ENCODE results near the gene PDXP. TPM values are rescaled to one million over a fixed set of nuclear protein-coding genes. Genes with fewer than 3 reads are reported as not detected.

Gene PDXP
- total RNA-seq, 1 experiment from 2014 or later = 17.6 TPM

GRCh38 chr22:37636186-37636948, 22.2 kb upstream of the PDXP start:
- in situ Hi-C loops (cut with HindIII; ENCODE audit: low pct_unique_long_range_greater_than_20kb, low sequenced_read_pairs) = no loop called here
- H3K4me1 ChIP-seq (ENCODE audit: control insufficient read depth, insufficient read depth, low read length) = peaks cover 25% of the 10 kb centered on the region
- BruUV-seq (replicated peaks) = no TSS peak
- DNase-seq (ENCODE audit: low read depth, low spot score) (no peak), ATAC-seq (no peak)
- ChIA-PET CTCF (interaction anchor here (0.6 kb wide), 1 partner anchor 28 kb away, joined by 7 read pairs; no protein-coding TSS in a partner anchor), POLR2A (no interaction called here)
- no peaks in the 10 kb centered on the region for H3K27me3 ChIP-seq (ENCODE audit: control insufficient read depth, insufficient read depth, low read length)
- no peak overlapping the region for H3K27ac ChIP-seq (ENCODE audit: low read length)
- no peaks in the 10 kb centered on the region for H3K36me3 ChIP-seq (ENCODE audit: control insufficient read depth, insufficient read depth, low read length)
- intact Hi-C loops (cut with micrococcal nuclease; ENCODE audit: unreplicated experiment) = no loop called here
- H3K9me3 ChIP-seq (ENCODE audit: control insufficient read depth, insufficient read depth, low read depth, low read length) = no peaks in the 10 kb centered on the region
- no peak overlapping the region for H3K4me3 ChIP-seq (ENCODE audit: low read depth in 2 of 2, low read length in 2 of 2)
- TF ChIP-seq TCF7L2 (IDR thresholded peaks at IDR 0.05; ENCODE audit: low read depth, low read length) = no peak
- TF ChIP-seq POLR2AphosphoS5 (IDR thresholded peaks at IDR 0.05; ENCODE audit: low read depth, low read length) = no peak
- TF ChIP-seq REST (IDR thresholded peaks at IDR 0.05; ENCODE audit: insufficient read depth in 1 of 2, low read depth in 2 of 2, low read length in 1 of 2) = no peak
- TF ChIP-seq SIN3A (IDR thresholded peaks at IDR 0.05; ENCODE audit: borderline replicate concordance, insufficient read depth, low read depth, low read length) = no peak
- TF ChIP-seq CTCF (IDR thresholded peaks at IDR 0.05) = peak; percentile 35

GRCh38 chr22:37636949-37637273, 21.6 kb upstream of the PDXP start:
- intact Hi-C loops (cut with micrococcal nuclease; ENCODE audit: unreplicated experiment) (no loop called here), in situ Hi-C loops (cut with HindIII; ENCODE audit: low pct_unique_long_range_greater_than_20kb, low sequenced_read_pairs) (no loop called here)
- TF ChIP-seq TCF7L2 (IDR thresholded peaks at IDR 0.05; ENCODE audit: low read depth, low read length) (no peak), POLR2AphosphoS5 (IDR thresholded peaks at IDR 0.05; ENCODE audit: low read depth, low read length) (no peak), SIN3A (IDR thresholded peaks at IDR 0.05; ENCODE audit: borderline replicate concordance, insufficient read depth, low read depth, low read length) (no peak), REST (IDR thresholded peaks at IDR 0.05; ENCODE audit: insufficient read depth in 1 of 2, low read depth in 2 of 2, low read length in 1 of 2) (no peak), CTCF (IDR thresholded peaks at IDR 0.05) (no peak)
- DNase-seq (ENCODE audit: low read depth, low spot score) (no peak), ATAC-seq (no peak)
- Histone ChIP-seq H3K27me3 (ENCODE audit: control insufficient read depth, insufficient read depth, low read length) (no peaks in the 10 kb centered on the region), H3K27ac (ENCODE audit: low read length) (no peak overlapping the region), H3K9me3 (ENCODE audit: control insufficient read depth, insufficient read depth, low read depth, low read length) (no peaks in the 10 kb centered on the region), H3K4me1 (ENCODE audit: control insufficient read depth, insufficient read depth, low read length) (peaks cover 25% of the 10 kb centered on the region), H3K36me3 (ENCODE audit: control insufficient read depth, insufficient read depth, low read length) (no peaks in the 10 kb centered on the region), H3K4me3 (ENCODE audit: low read depth in 2 of 2, low read length in 2 of 2) (no peak overlapping the region)
- ChIA-PET POLR2A (no interaction called here), CTCF (no interaction called here)
- BruUV-seq (replicated peaks) = no TSS peak

Measured in Panc1 (cell line).